Measurements from ENCODE around the gene COMMD6.

DNA sequence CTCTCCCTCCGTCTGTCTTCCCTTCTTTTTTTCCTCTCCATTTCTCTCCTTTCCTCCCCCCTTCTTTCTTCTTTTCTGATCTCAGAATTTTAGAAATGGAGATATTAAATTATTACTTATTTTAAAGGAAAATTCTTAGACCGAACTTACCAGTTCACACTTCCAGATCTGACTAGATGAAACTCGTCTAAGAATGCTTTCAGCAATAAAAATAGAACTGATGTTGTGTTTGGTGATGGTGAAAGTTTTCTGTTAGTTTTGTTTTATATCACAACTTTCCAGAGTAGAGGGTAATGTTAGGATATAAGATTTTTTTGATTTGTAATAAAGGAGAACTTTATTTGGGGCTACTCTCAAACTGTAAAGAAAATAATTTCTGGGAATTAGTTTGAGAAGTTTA, 41.9 kb upstream of the COMMD6 start:
- TF ChIP-seq EZH2 (IDR thresholded peaks at IDR 0.05) (no peak), EZH2phosphoT487 (IDR thresholded peaks at IDR 0.05) (no peak)
- TF ChIP-seq, protein P1, sequence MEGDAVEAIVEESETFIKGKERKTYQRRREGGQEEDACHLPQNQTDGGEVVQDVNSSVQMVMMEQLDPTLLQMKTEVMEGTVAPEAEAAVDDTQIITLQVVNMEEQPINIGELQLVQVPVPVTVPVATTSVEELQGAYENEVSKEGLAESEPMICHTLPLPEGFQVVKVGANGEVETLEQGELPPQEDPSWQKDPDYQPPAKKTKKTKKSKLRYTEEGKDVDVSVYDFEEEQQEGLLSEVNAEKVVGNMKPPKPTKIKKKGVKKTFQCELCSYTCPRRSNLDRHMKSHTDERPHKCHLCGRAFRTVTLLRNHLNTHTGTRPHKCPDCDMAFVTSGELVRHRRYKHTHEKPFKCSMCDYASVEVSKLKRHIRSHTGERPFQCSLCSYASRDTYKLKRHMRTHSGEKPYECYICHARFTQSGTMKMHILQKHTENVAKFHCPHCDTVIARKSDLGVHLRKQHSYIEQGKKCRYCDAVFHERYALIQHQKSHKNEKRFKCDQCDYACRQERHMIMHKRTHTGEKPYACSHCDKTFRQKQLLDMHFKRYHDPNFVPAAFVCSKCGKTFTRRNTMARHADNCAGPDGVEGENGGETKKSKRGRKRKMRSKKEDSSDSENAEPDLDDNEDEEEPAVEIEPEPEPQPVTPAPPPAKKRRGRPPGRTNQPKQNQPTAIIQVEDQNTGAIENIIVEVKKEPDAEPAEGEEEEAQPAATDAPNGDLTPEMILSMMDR (IDR thresholded peaks at IDR 0.05) = no peak

All from neural progenitor cell (in vitro differentiated cells).